GM12878 (cell line): ENCODE data around the gene TMEM207. TPM values are rescaled to one million over a fixed set of nuclear protein-coding genes. Genes with fewer than 3 reads are reported as not detected.

Source experiments
- ATAC-seq: fragments of 200-7000 bp; cut with Tn5 transposase; 3 replicates; pipeline ENCODE4 v1.9.1; 2020; ENCODE audit warnings: mild to moderate bottlenecking, moderate library complexity
- BruUV-seq: library from RNA; stranded (reverse); fragments of 400-500 nt; replicated peaks from 2 replicates; lab custom pipeline; 2021; lab: Mats Ljungman, UMichigan
- CTCF ChIA-PET: fragments of 300-600 bp; sonication (Branson Sonifier 250); formaldehyde crosslinking; extraction: SDS; loops from one replicate; lab custom pipeline; 2021; ENCODE audit warnings: inconsistent platforms; lab: Yijun Ruan, JAX
- POLR2A ChIA-PET: fragments of 350-600 bp; formaldehyde crosslinking; extraction: SDS; loops from one replicate; lab custom pipeline; 2021; ENCODE audit warnings: inconsistent platforms; lab: Charles Lee
- RAD21 ChIA-PET: fragments of 300-600 bp; sonication (Branson Sonifier 250); formaldehyde crosslinking; loops from one replicate; lab custom pipeline; 2023; ENCODE audit warnings: antibody characterized with exemption; ENCODE audit not compliant: unreplicated experiment; lab: Charles Lee
- SMC1A ChIA-PET: fragments of 300-600 bp; sonication (Branson Sonifier 250); formaldehyde crosslinking; loops from one replicate; lab custom pipeline; 2023; ENCODE audit not compliant: unreplicated experiment, uncharacterized antibody; lab: Charles Lee
- DNase-seq: peaks from one replicate; pipeline ENCODE4 v3.0.0-alpha.2; 2011; ENCODE audit warnings: low read depth, low spot score
- FAIRE-seq: peaks from 3 replicates; lab custom pipeline; 2011; peaks lifted over from hg19 to GRCh38; lab: Jason Lieb, UNC
- H2AFZ ChIP-seq: 2 replicates; pipeline ENCODE4 v1.6.0; 2011; ENCODE audit warnings: low read depth, low read length, control low read depth; ENCODE audit not compliant: control insufficient read depth
- H3K27ac ChIP-seq: 2 replicates; pipeline ENCODE4 v1.5.1; 2011; ENCODE audit warnings: control low read depth; ENCODE audit not compliant: control insufficient read depth, insufficient read depth
- H3K27me3 ChIP-seq, 2 experiments: replicated peaks in 1 of 2; 2 replicates each; pipeline versions ENCODE4 v1.6.0 to v1.6.1; 2011; ENCODE audit warnings: low read length in 1 of 2; ENCODE audit not compliant: control insufficient read depth in 2 of 2, insufficient read depth in 2 of 2
- H3K36me3 ChIP-seq, 2 experiments: 2 replicates each; pipeline ENCODE4 v1.5.1; 2011; ENCODE audit warnings: low read length in 1 of 2; ENCODE audit not compliant: control insufficient read depth in 2 of 2, insufficient read depth in 2 of 2
- H3K4me1 ChIP-seq: 2 replicates; pipeline ENCODE4 v1.6.1; 2011; ENCODE audit warnings: mild to moderate bottlenecking, low read length, moderate library complexity, mixed read lengths; ENCODE audit not compliant: control insufficient read depth, insufficient read depth
- H3K4me2 ChIP-seq: 2 replicates; pipeline ENCODE4 v1.6.0; 2011; ENCODE audit warnings: control low read depth; ENCODE audit not compliant: control insufficient read depth, insufficient read depth
- H3K4me3 ChIP-seq: fragments of 200-600 bp; sonication (generic); 2 replicates; pipeline ENCODE4 v1.5.1; 2016
- H3K79me2 ChIP-seq: 2 replicates; pipeline ENCODE4 v1.6.0; 2011; ENCODE audit warnings: low read length; ENCODE audit not compliant: control insufficient read depth, insufficient read depth
- H3K9ac ChIP-seq: 2 replicates; pipeline ENCODE4 v1.8.0; 2011; ENCODE audit warnings: low read length, control low read depth, mixed read lengths; ENCODE audit not compliant: control insufficient read depth, insufficient read depth
- H3K9me3 ChIP-seq: replicated peaks from 3 replicates; pipeline ENCODE4 v1.5.1; 2011; ENCODE audit warnings: mild to moderate bottlenecking, low read length; ENCODE audit not compliant: control insufficient read depth, insufficient read depth
- H4K20me1 ChIP-seq: 2 replicates; pipeline ENCODE4 v1.6.0; 2011; ENCODE audit not compliant: control insufficient read depth, insufficient read depth
- ATF7 ChIP-seq: fragments of 450-650 bp; IDR thresholded peaks from 2 replicates; pipeline ENCODE4 v1.6.1; 2016; ENCODE audit warnings: low read depth, mild to moderate bottlenecking
- ESRRA ChIP-seq: IDR thresholded peaks from 2 replicates; pipeline ENCODE4 v1.6.1; 2012; ENCODE audit warnings: mild to moderate bottlenecking, low read length, improper control_type of control experiment
- ETV6 ChIP-seq, 2 experiments: fragments of 450-650 bp in 1 of 2; IDR thresholded peaks in 1 of 2; conservative IDR thresholded peaks in 1 of 2; 2 replicates each; pipeline ENCODE4 v1.6.1; 2014; ENCODE audit warnings: antibody characterized with exemption in 1 of 2, borderline replicate concordance in 1 of 2, low read depth in 1 of 2, mild to moderate bottlenecking in 1 of 2, moderate library complexity in 1 of 2
- HCFC1 ChIP-seq: fragments of 150-350 bp; IDR thresholded peaks from 2 replicates; pipeline ENCODE4 v1.6.1; 2014; ENCODE audit warnings: low read length
- HDGF ChIP-seq: fragments of 450-650 bp; IDR thresholded peaks from 2 replicates; pipeline ENCODE4 v1.6.1; 2016; ENCODE audit warnings: antibody characterized with exemption
- KAT2A ChIP-seq: conservative IDR thresholded peaks from 2 replicates; pipeline ENCODE4 v1.6.1; 2011; ENCODE audit warnings: low read depth, low read length; ENCODE audit not compliant: control insufficient read depth
- KLF5 ChIP-seq: fragments of 450-650 bp; IDR thresholded peaks from 2 replicates; pipeline ENCODE4 v1.6.1; 2014; ENCODE audit warnings: mild to moderate bottlenecking; ENCODE audit not compliant: partially characterized antibody
- MXI1 ChIP-seq: fragments of 150-350 bp; IDR thresholded peaks from 2 replicates; pipeline ENCODE4 v1.6.1; 2011; ENCODE audit warnings: low read depth, mild to moderate bottlenecking, inconsistent platforms, low read length, improper control_type of control experiment
- RAD21 ChIP-seq: IDR thresholded peaks from 2 replicates; pipeline ENCODE4 v1.6.1; 2011; ENCODE audit warnings: mild to moderate bottlenecking, low read depth, low read length, moderate library complexity; ENCODE audit not compliant: insufficient read depth
- RFX5 ChIP-seq: IDR thresholded peaks from 2 replicates; pipeline ENCODE4 v1.6.1; 2011; ENCODE audit warnings: low read depth, low read length, improper control_type of control experiment
- SIX5 ChIP-seq: IDR thresholded peaks from 2 replicates; pipeline ENCODE4 v1.6.1; 2011; ENCODE audit warnings: mild to moderate bottlenecking, low read depth, low read length, moderate library complexity; ENCODE audit not compliant: severe bottlenecking
- TBL1XR1 ChIP-seq: IDR thresholded peaks from 2 replicates; pipeline ENCODE4 v1.6.1; 2012; ENCODE audit warnings: low read depth, low read length, improper control_type of control experiment
- YBX1 ChIP-seq: fragments of 450-650 bp; IDR thresholded peaks from 2 replicates; pipeline ENCODE4 v1.6.1; 2016; ENCODE audit warnings: antibody characterized with exemption
- ZBTB40 ChIP-seq: fragments of 450-650 bp; IDR thresholded peaks from 2 replicates; pipeline ENCODE4 v1.6.1; 2016; ENCODE audit warnings: mild to moderate bottlenecking, moderate library complexity, borderline replicate concordance
- ZZZ3 ChIP-seq: IDR thresholded peaks from 2 replicates; pipeline ENCODE4 v1.6.1; 2011; ENCODE audit warnings: low read depth; ENCODE audit not compliant: control insufficient read depth, insufficient read length
- WGBS: methylation state at CpG from one replicate; pipeline ENCODE4 v1.1.6; 2016; ENCODE audit warnings: low lambda C conversion rate; ENCODE audit not compliant: insufficient replicate concordance, insufficient coverage; ENCODE audit errors: missing lambda C conversion rate; 5-methylcytosine and 5-hydroxymethylcytosine counted together
- in situ Hi-C: fragments of 300-500 bp; cut with MboI; formaldehyde crosslinking; loops from 9 replicates; pipeline ENCODE4 v1.14.3; 2018; ENCODE audit warnings: mixed read lengths
- intact Hi-C: fragments of 100-400 bp; cut with micrococcal nuclease; formaldehyde crosslinking; loops from one replicate; pipeline ENCODE4 v1.14.2; 2022; ENCODE audit not compliant: unreplicated experiment
- polyA plus RNA-seq, 11 experiments: library from polyadenylated mRNA; depleted of rRNA in 4 of 11; unstranded in 6 of 11; stranded (reverse) in 5 of 11; fragments of >200 nt; fragmentation: Nextera tagmentation in 4 of 11; fragmentation: Illumina TruSeq in 1 of 11; extraction: Ambion mirVana in 4 of 11; extraction: Trizol in 1 of 11; gene quantifications; 1 replicate in 1 of 11; 2 replicates in 10 of 11; pipeline versions ENCODE4 v1.2.1 to v1.2.3, GENCODE V29; 2011 to 2016; ENCODE audit warnings: inconsistent platforms in 2 of 11, missing spikeins in 2 of 11, low read depth in 1 of 11
- total RNA-seq, 4 experiments: library from RNA; depleted of rRNA in 3 of 4; stranded (reverse); fragments of >200 nt in 3 of 4; fragmentation: Illumina TruSeq in 1 of 4; extraction: Trizol in 1 of 4; gene quantifications; 2 replicates each; pipeline versions ENCODE4 v1.2.1 to v1.2.3, GENCODE V29; 2013 to 2021
- TF ChIP-seq, protein P1 (sequence below): fragments of 450-650 bp; IDR thresholded peaks from 2 replicates; pipeline ENCODE4 v1.6.1; 2018; ENCODE audit warnings: borderline replicate concordance, mild to moderate bottlenecking; ENCODE audit not compliant: partially characterized antibody

Gene TMEM207
- total and polyA plus RNA-seq, 10 of the 15 experiments (the other 5 are each of a cell fraction or from before 2014, with no cell fraction given) = not detected

DNA sequence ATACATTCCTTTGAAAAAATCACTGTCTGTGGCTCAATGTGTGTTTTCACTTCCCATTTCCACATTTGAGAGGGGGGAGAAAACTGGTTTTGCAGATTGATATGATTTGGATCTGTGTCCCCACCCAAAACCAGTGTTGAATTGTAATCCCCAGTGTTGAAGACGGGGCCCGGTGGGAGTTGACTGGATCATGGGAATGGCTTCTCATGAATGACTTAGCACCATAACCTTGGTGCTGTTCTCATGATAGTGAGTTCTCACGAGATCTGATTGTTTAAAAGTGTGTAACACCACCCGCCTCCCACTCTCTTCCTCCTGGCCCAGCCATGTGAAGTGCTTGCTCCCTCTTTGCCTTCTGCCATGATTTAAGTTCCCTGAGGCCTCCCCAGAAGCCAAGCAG, 16.1 kb downstream of the TMEM207 start:
- TF ChIP-seq RAD21 (no peak), KLF5 (no peak), ETV6 (conservative IDR thresholded peaks at IDR 0.05 in 1 of 2, IDR thresholded peaks at IDR 0.05 in 1 of 2; ENCODE audit: borderline replicate concordance in 1 of 2, low read depth in 1 of 2) (no peak), SIX5 (no peak), KAT2A (no peak), ZBTB40 (no peak), HCFC1 (no peak), RFX5 (no peak), TBL1XR1 (no peak), ATF7 (no peak), ZZZ3 (no peak), MXI1 (no peak), ESRRA (no peak), HDGF (no peak), YBX1 (no peak)
- TF ChIP-seq, protein P1, sequence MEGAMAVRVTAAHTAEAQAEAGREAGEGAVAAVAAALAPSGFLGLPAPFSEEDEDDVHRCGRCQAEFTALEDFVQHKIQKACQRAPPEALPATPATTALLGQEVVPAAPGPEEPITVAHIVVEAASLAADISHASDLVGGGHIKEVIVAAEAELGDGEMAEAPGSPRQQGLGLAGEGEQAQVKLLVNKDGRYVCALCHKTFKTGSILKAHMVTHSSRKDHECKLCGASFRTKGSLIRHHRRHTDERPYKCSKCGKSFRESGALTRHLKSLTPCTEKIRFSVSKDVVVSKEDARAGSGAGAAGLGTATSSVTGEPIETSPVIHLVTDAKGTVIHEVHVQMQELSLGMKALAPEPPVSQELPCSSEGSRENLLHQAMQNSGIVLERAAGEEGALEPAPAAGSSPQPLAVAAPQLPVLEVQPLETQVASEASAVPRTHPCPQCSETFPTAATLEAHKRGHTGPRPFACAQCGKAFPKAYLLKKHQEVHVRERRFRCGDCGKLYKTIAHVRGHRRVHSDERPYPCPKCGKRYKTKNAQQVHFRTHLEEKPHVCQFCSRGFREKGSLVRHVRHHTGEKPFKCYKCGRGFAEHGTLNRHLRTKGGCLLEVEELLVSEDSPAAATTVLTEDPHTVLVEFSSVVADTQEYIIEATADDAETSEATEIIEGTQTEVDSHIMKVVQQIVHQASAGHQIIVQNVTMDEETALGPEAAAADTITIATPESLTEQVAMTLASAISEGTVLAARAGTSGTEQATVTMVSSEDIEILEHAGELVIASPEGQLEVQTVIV = no peak
- CTCF ChIA-PET = no interaction called here
- no peaks in the 10 kb centered on the region for H3K4me1 ChIP-seq

More for the DNA sequence above, 16.1 kb downstream of the TMEM207 start:
- no peak overlapping the region for H3K4me2 ChIP-seq
- BruUV-seq = no TSS peak
- WGBS = 53% methylated on average over 4 of the region's 4 CpGs
- FAIRE-seq (no peak), DNase-seq (no peak), ATAC-seq (no peak)
- no peaks in the 10 kb centered on the region for H4K20me1 ChIP-seq
- in situ Hi-C loops (no loop called here), intact Hi-C loops (no loop called here)
- H3K4me3 ChIP-seq = no peak overlapping the region
- no peak overlapping the region for H2AFZ ChIP-seq
- ChIA-PET POLR2A (no interaction called here), RAD21 (no interaction called here), SMC1A (interaction anchor here (2.4 kb wide), 1 partner anchor 10 kb away, joined by 10 read pairs; no protein-coding TSS in a partner anchor)
- H3K9ac ChIP-seq = no peak overlapping the region
- no peaks in the 10 kb centered on the region for H3K79me2 ChIP-seq
- H3K27ac ChIP-seq = no peak overlapping the region
- no peaks in the 10 kb centered on the region for H3K27me3 ChIP-seq
- no peaks in the 10 kb centered on the region for H3K9me3 ChIP-seq
- no peaks in the 10 kb centered on the region for H3K36me3 ChIP-seq
